Stimulated activated CD4-positive, alpha-beta T cell treated with anti-CD3 and anti-CD28 coated beads, Interleukin-2, amount 100 ng/mL, for 24 hours (primary cell): ENCODE results near the gene KCNK18.

Source experiments
- DNase-seq, 2 donors: peaks; one replicate each; pipeline ENCODE4 v3.0.0-alpha.2; 2020

Gene KCNK18

DNA sequence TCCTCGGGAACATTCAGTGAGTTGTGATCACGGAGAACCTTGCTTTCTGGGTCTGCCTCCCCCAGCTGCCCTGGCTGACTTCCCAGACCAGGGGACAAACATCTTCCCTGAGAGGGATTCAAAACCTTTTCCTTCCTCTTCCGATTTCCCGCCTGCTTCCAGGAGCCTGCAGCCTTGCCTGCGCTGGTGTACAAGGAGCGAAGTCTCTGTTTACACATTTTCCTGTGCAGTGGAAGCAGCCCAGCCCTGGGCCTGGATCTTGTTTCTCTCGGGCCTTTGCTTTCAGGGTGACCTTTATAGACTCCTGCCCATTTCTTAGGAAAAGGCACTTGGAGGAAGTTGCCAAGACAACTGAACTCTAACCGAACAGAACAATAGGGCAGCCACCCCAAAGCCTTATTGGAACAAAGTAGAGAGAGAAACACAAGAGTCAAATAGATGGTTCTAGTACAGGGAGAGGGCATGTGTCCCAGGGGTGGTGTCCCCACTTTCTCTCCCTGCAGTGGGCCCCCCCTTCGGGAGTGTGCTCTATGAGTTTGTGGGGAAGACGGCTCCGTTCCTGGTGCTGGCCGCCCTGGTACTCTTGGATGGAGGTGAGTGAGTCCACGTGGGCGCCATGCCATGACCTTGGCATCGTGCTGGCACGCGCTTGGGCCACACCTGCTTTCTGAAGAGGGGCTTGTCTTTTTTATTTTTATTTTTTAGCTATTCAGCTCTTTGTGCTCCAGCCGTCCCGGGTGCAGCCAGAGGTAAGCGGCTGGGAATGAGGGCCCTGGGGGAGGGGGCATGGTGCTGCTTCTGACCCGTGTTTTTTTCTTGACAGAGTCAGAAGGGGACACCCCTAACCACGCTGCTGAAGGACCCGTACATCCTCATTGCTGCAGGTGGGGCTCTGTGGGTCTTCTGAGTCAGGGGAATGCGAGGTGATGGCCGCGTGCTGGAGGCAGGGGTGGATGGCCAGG lies 57.8 kb downstream of the KCNK18 start:
- DNase-seq, result no peak

DNA sequence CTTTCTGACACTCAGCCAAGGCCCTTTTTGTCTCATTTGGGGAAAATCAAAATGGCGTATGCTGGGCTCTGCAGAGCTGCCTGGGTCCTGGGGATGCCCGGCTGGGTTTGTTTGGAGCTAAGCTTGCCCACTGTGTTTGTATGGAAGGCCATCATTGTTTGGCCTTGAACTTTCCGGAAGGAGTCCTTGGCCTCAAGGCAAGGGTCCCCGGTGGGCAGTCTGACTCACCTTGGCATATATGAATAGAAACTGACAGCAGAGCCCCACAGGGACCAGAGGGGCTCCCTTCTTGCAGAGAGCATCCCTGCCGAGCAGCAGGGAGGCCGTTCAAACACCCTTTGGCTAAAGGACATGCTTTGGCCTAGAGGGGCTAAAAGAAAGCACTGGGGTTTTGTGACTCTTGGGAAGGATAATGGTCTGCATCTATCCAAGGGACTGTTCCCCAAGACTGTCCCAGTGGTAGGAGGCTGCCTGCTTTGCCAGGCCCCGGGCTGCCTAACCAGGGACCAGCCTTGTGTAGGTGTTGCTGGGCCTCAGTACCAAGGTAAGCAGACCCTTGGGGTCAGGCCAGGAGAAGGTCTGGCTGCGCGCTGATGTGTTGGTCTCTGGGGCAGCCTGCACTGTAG lies 58.7 kb downstream of the KCNK18 start:
- no peak for DNase-seq

- no peak for DNase-seq
Measured at GRCh38 chr10:117256910-117257309, 59.6 kb downstream of the KCNK18 start.

DNA sequence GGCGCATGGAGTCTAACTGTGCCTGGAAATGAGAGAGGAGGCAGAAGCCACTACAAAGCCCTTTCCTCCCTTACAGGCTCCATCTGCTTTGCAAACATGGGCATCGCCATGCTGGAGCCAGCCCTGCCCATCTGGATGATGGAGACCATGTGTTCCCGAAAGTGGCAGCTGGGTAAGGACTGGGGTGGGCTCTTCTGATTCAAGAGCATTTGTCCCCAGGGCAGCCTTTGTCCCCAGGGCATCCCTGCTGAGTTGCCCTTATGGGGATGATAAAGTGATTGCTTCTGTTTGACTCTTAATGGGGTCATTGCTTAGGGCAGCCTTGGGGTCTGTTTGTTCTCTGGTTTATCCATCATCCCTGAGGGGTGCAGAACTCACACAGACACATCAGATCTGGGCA lies 60.4 kb downstream of the KCNK18 start:
- DNase-seq, result no peak

DNA sequence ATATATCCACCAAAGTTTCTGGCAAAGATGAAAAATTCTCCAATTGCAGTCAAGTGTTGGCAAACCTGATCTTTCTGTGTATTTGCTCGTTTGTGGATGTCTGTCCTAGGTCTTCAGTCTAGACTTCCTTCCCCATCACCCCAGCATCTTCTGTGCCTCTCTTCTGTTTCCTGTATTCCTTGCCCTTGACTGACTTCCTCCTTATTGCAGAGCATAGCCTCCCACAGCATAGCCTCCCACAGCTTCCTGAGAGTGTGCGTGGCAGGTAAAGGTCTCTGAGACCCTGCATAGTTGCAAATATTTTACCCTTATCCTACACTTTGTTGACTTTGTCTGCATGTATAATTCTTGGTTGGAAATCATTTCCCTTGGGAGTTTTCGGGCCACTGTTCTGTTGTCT lies 62.0 kb downstream of the KCNK18 start:
- DNase-seq, result no peak
